D721Med (cell line): ENCODE measurements around the gene TTLL1.

ENCODE experiments used
- DNase-seq: peaks from one replicate; pipeline ENCODE4 v3.0.0; 2011; ENCODE audit warnings: low spot score; ENCODE audit not compliant: insufficient read length
- FAIRE-seq: peaks from 2 replicates; lab custom pipeline; 2011; peaks lifted over from hg19 to GRCh38; lab: Jason Lieb, UNC
- TF ChIP-seq, protein P1 (sequence below): IDR thresholded peaks from 2 replicates; pipeline ENCODE4 v1.5.1; 2012; ENCODE audit warnings: mild to moderate bottlenecking, control low read depth; ENCODE audit not compliant: insufficient read depth; ENCODE audit errors: missing control alignments

Gene TTLL1

DNA sequence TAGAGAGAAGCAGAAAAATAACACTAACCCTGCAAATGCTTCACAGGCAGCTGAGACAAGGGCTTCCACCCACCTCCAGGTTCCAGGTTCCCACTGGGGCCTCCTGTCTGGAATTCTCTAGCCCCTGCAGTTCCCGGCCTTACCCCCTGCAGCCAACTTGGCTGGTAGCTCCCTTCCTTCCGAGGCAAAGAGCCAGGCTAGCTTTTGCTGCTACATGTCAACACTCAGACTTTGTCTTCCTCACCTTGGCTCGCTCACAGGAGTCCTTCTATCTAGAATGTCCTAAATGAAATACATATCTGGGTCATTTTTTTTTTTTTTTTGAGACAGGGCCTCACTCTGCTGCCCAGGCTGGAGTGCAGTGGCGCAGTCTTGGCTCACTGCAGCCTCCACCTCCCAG is 9.9 kb upstream of the TTLL1 start:
- FAIRE-seq (no peak), DNase-seq (no peak)
- TF ChIP-seq, protein P1, sequence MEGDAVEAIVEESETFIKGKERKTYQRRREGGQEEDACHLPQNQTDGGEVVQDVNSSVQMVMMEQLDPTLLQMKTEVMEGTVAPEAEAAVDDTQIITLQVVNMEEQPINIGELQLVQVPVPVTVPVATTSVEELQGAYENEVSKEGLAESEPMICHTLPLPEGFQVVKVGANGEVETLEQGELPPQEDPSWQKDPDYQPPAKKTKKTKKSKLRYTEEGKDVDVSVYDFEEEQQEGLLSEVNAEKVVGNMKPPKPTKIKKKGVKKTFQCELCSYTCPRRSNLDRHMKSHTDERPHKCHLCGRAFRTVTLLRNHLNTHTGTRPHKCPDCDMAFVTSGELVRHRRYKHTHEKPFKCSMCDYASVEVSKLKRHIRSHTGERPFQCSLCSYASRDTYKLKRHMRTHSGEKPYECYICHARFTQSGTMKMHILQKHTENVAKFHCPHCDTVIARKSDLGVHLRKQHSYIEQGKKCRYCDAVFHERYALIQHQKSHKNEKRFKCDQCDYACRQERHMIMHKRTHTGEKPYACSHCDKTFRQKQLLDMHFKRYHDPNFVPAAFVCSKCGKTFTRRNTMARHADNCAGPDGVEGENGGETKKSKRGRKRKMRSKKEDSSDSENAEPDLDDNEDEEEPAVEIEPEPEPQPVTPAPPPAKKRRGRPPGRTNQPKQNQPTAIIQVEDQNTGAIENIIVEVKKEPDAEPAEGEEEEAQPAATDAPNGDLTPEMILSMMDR: no peak

DNA sequence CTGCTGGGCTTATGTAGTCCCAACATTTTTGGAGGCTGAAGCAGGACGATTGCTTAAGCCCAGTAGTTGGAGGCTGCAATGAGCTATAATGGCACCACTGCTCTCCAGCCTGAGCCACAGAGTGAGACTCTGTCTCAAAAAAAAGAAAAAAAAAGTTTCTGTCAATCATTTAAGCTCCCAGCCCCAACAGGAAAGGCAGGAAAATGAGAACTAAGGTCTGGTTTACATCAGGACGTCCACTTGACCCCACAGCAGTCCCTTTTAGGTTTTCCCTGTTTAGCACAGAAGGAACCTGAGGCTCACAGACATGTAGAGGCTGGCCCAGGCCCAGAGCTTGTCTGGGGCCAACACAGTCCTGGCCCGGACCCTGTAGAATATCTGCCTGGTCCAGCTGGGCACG is 9.2 kb upstream of the TTLL1 start:
- FAIRE-seq (no peak), DNase-seq (no peak)
- TF ChIP-seq, protein P1: no peak

DNA sequence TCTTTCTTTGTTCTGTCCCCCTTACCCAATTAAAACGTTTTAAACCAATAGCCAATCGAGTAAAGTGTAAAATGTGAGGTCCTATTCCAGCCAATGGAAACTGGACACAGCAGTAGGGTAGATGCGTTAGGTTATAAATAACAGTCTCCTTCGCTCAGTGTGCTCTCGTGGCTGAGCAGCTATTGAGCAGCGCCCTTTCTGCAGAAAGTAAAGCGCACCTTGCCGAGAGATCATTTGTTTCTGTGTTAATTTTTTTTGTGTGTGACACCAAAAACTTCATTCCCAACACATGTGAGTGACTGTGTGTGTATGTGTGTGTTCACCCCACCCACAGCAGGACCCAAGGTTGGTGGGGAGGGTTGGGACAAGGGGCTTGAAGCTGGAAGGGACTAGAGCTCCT is 7.2 kb upstream of the TTLL1 start:
- TF ChIP-seq, protein P1: no peak
- DNase-seq (no peak), FAIRE-seq (no peak)

DNA sequence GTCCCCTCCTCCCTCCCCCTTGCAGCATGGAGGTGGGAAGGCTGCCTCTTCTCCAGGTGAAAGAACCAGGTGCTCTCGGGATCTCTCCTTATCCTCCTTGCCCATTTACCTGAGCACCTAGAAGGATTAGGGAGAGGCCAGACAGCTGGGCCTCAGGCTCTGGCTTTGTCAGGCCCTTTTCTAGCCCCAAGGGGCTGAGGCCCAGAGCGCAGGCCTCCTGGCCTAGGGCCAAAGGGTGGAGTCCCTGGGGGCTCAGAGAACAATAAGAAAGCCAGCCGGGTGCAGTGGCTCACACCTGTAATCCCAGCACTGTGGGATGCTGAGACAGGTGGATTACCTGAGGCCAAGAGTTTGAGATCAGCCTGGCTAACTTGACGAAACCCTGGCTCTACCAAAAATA is 5.4 kb upstream of the TTLL1 start:
- no peak for FAIRE-seq

DNA sequence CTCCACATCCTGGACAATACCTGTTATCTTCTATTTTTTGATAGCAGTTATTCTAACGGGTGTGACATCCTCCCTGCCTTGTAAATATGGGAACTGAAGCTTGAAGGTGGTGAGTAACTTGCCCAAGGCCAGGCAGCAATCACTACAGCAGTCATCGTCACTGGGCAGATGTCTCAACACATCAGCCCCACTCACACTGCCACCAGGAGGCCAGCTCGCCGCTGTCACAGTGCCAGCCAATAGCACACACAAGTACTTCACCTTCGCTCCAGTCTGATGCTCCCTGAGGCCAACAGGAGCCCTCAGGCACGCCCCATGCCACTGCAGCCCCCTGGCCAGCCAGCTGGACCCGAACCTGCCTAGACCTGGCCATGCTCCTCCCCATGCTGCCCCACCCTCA is 4.9 kb upstream of the TTLL1 start:
- no peak for FAIRE-seq
- TF ChIP-seq, protein P1: no peak
- DNase-seq: no peak

More for the DNA sequence above, 5.4 kb upstream of the TTLL1 start:
- no peak for DNase-seq
- TF ChIP-seq, protein P1: no peak

DNA sequence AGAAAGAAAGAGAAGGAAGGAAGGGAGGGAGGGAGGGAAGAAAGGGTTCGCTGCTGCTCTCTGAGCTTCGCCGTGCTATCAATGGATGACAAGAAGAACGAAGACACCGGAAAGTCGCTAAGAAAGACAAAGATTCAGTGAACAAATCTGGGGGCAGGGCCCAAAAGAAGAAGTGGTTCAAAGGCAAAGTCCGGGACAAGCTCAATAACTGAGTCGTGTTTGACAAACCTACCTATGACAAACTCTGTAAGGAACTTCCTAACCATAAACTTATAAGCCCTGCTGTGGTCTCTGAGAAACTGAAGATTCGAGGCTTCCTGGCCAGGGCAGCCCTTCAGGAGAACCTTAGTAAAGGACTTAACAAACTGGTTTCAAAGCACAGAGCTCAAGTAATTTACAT is 2.9 kb upstream of the TTLL1 start:
- TF ChIP-seq, protein P1: no peak
- FAIRE-seq (no peak), DNase-seq (no peak)

DNA sequence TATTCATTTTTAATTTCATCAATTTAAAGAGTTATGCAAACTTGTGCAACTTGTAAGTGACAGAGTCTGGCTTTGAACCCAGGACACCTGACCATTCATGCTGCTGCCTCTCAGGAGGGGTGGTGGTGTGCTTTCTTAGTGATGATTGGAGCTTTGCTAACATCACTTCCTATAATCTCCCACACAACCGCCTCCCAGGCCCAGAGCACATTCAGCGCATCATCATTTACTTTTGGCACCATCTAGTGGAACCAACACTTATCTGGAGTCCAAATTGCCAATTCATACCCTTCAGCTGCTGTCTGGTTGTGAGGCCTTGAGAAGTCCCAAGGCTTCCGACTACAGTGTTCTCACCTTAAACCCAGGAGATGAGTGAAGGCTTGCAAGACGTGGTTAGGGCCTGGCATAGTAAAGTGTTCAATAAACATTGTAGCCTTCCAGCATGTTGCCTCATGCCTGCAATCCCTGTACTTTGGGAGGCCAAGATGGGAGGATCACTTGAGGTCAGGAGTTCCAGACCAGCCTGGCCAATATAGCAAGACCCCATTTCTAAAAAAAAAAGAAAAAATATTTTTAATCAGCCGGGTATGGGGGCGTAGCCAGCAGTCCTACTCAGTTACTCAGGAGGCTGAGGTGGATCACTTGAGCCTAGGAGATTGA is 1.1 kb upstream of the TTLL1 start:
- DNase-seq (no peak), FAIRE-seq (no peak)

More for the DNA sequence above, 1.1 kb upstream of the TTLL1 start:
- TF ChIP-seq, protein P1: peak; percentile 78
